HUES64 (cell line): ENCODE data around the gene SVOPL.

ENCODE experiments used
- H3K27ac ChIP-seq: 2 replicates; pipeline ENCODE4 v1.7.0; 2013; ENCODE audit warnings: low read depth, low read length, inconsistent platforms
- H3K27me3 ChIP-seq: 2 replicates; pipeline ENCODE4 v1.6.1; 2013; ENCODE audit warnings: mild to moderate bottlenecking, low read length; ENCODE audit not compliant: insufficient read depth
- H3K36me3 ChIP-seq: 2 replicates; pipeline ENCODE4 v1.6.1; 2013; ENCODE audit warnings: mild to moderate bottlenecking, low read length; ENCODE audit not compliant: insufficient read depth
- H3K4me1 ChIP-seq: 2 replicates; pipeline ENCODE4 v1.6.1; 2013; ENCODE audit warnings: mild to moderate bottlenecking, low read length, moderate library complexity; ENCODE audit not compliant: insufficient read depth
- H3K4me3 ChIP-seq: 2 replicates; pipeline ENCODE4 v1.5.1; 2013; ENCODE audit warnings: mild to moderate bottlenecking, low read length, moderate library complexity
- H3K9ac ChIP-seq: 2 replicates; pipeline ENCODE4 v1.6.1; 2013; ENCODE audit warnings: mild to moderate bottlenecking, low read depth, low read length
- H3K9me3 ChIP-seq: 2 replicates; pipeline ENCODE4 v1.6.1; 2013; ENCODE audit warnings: low read depth, low read length; ENCODE audit not compliant: insufficient read depth
- WGBS: fragments of 150-250, 120-280 bp; methylation state at CpG from one replicate; pipeline ENCODE4 v1.1.7; 2013; ENCODE audit warnings: missing lambda C conversion rate; 5-methylcytosine and 5-hydroxymethylcytosine counted together

Gene SVOPL

GRCh38 chr7:138603549-138604318 is 97.4 kb downstream of the SVOPL start:
- Histone ChIP-seq H3K4me1 (no peaks in the 10 kb centered on the region), H3K27me3 (no peaks in the 10 kb centered on the region), H3K36me3 (no peaks in the 10 kb centered on the region), H3K9ac (no peak overlapping the region), H3K4me3 (no peak overlapping the region), H3K27ac (no peak overlapping the region), H3K9me3 (peaks cover 15% of the 10 kb centered on the region)
- 91% methylated on average over 8 of the region's 8 CpGs for WGBS

- WGBS = 96% methylated on average over 1 of the region's 1 CpG
- H3K4me3 ChIP-seq = no peak overlapping the region
Measured at GRCh38 chr7:138602451-138602850, 98.7 kb downstream of the SVOPL start.

GRCh38 chr7:138595454-138595853 is 105.7 kb downstream of the SVOPL start:
- no peak overlapping the region for H3K4me3 ChIP-seq
- 100% methylated on average over 1 of the region's 2 CpGs for WGBS
- no peaks in the 10 kb centered on the region for H3K27me3 ChIP-seq
- no peak overlapping the region for H3K9ac ChIP-seq
- H3K27ac ChIP-seq = no peak overlapping the region
- no peaks in the 10 kb centered on the region for H3K4me1 ChIP-seq
- no peaks in the 10 kb centered on the region for H3K36me3 ChIP-seq
- H3K9me3 ChIP-seq = no peaks in the 10 kb centered on the region

More at GRCh38 chr7:138602451-138602850, 98.7 kb downstream of the SVOPL start:
- peaks cover 15% of the 10 kb centered on the region for H3K9me3 ChIP-seq
- no peak overlapping the region for H3K9ac ChIP-seq
- no peaks in the 10 kb centered on the region for H3K4me1 ChIP-seq
- no peak overlapping the region for H3K27ac ChIP-seq
- H3K27me3 ChIP-seq = no peaks in the 10 kb centered on the region
- H3K36me3 ChIP-seq = no peaks in the 10 kb centered on the region

GRCh38 chr7:138590154-138590553 is 111.0 kb downstream of the SVOPL start:
- Histone ChIP-seq H3K27ac (no peak overlapping the region), H3K4me3 (no peak overlapping the region), H3K36me3 (peaks cover 31% of the 10 kb centered on the region), H3K9me3 (no peaks in the 10 kb centered on the region), H3K9ac (no peak overlapping the region), H3K27me3 (no peaks in the 10 kb centered on the region), H3K4me1 (no peaks in the 10 kb centered on the region; the same call in 1 of the 2 replicates)
- WGBS = 89% methylated on average over 1 of the region's 1 CpG

DNA sequence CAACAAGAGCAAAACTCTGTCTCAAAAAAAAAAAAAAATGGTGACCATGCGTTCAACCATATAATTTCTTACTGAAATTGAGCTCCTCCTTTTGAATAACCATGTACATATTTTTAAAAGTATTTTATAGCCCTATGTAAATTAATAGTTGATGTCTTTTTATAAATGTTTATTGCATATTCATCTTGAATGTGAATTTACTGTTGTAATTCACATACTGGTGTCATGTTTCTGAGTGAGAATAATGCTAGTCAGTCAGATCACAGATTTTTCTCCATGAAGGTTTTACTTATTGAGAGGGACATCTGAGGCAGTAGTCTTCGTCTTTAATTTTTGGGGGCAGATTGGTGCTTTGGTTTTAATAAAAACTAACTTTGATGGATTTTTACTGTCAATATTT is 112.2 kb downstream of the SVOPL start:
- Histone ChIP-seq H3K4me1 (no peaks in the 10 kb centered on the region; the same call in 1 of the 2 replicates), H3K36me3 (peaks cover 42% of the 10 kb centered on the region), H3K4me3 (no peak overlapping the region), H3K27me3 (no peaks in the 10 kb centered on the region), H3K27ac (no peak overlapping the region), H3K9ac (no peak overlapping the region), H3K9me3 (no peaks in the 10 kb centered on the region)
- 100% methylated on average over 1 of the region's 2 CpGs for whole genome bisulfite sequencing

GRCh38 chr7:138587485-138587884 is 113.7 kb downstream of the SVOPL start:
- Histone ChIP-seq H3K4me1 (no peaks in the 10 kb centered on the region; the same call in 1 of the 2 replicates), H3K9ac (no peak overlapping the region), H3K9me3 (no peaks in the 10 kb centered on the region), H3K4me3 (no peak overlapping the region), H3K27ac (no peak overlapping the region), H3K27me3 (no peaks in the 10 kb centered on the region), H3K36me3 (peaks cover 57% of the 10 kb centered on the region)
- 97% methylated on average over 4 of the region's 4 CpGs for WGBS

- Histone ChIP-seq H3K4me1 (no peaks in the 10 kb centered on the region; the same call in 1 of the 2 replicates), H3K9me3 (no peaks in the 10 kb centered on the region), H3K36me3 (peaks cover 76% of the 10 kb centered on the region), H3K9ac (no peak overlapping the region), H3K27me3 (no peaks in the 10 kb centered on the region), H3K4me3 (no peak overlapping the region), H3K27ac (no peak overlapping the region)
- 97% methylated on average over 4 of the region's 5 CpGs for WGBS
Measured at GRCh38 chr7:138585283-138585993, 115.7 kb downstream of the SVOPL start.

DNA sequence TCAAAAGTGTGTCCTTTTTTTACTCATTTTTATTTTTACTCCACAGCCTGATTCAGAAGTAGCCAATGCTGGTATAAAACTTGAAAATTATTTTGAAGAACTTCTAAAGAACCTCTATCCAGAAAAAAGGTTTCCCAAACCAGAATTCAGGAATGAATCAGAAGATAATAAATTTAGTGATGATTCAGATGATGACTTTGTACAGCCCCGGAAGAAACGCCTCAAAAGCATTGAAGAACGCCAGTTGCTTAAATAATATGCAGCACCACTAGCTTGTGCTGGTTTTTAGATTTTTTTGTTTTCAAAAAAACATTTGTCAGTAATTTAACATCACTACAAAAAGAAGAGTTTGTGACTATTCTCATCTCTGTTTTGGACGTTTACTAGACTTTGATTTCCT is 116.5 kb downstream of the SVOPL start:
- Histone ChIP-seq H3K4me3 (no peak overlapping the region), H3K36me3 (peaks cover 83% of the 10 kb centered on the region), H3K27ac (no peak overlapping the region), H3K9me3 (no peaks in the 10 kb centered on the region), H3K9ac (no peak overlapping the region), H3K27me3 (no peaks in the 10 kb centered on the region), H3K4me1 (no peaks in the 10 kb centered on the region; the same call in 1 of the 2 replicates)
- 95% methylated on average over 3 of the region's 4 CpGs for WGBS

DNA sequence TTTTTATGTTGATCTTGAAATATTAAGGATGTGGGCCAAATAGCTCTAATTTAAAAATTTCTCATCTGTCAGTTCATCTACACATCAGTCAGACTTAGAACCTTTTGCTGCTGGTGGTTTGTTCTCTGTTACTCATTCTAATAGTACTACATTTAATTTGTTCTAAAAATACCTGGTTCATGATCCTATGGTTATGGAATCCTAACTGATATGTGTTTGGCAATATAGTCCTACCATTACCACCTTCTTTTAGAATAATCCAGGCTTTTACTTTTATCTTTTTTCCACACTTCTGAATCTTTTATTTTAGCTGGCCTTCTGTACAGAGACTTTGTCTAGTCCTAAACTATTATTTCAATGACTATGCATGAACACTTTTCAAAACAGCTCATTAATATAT is 116.9 kb downstream of the SVOPL start:
- Histone ChIP-seq H3K27ac (no peak overlapping the region), H3K27me3 (no peaks in the 10 kb centered on the region), H3K9ac (no peak overlapping the region), H3K9me3 (no peaks in the 10 kb centered on the region), H3K4me3 (no peak overlapping the region), H3K36me3 (peaks cover 87% of the 10 kb centered on the region), H3K4me1 (no peaks in the 10 kb centered on the region; the same call in 1 of the 2 replicates)

GRCh38 chr7:138581065-138581464 is 120.1 kb downstream of the SVOPL start:
- 95% methylated on average over 2 of the region's 4 CpGs for WGBS
- H3K9ac ChIP-seq = no peak overlapping the region
- no peaks in the 10 kb centered on the region for H3K9me3 ChIP-seq
- H3K4me1 ChIP-seq = no peaks in the 10 kb centered on the region
- peaks cover 98% of the 10 kb centered on the region for H3K36me3 ChIP-seq
- no peak overlapping the region for H3K4me3 ChIP-seq
- no peak overlapping the region for H3K27ac ChIP-seq
- H3K27me3 ChIP-seq = no peaks in the 10 kb centered on the region

GRCh38 chr7:138579671-138580070 is 121.5 kb downstream of the SVOPL start:
- Histone ChIP-seq H3K9ac (no peak overlapping the region), H3K9me3 (no peaks in the 10 kb centered on the region), H3K4me1 (no peaks in the 10 kb centered on the region), H3K4me3 (no peak overlapping the region), H3K27ac (no peak overlapping the region), H3K36me3 (peaks cover 98% of the 10 kb centered on the region), H3K27me3 (no peaks in the 10 kb centered on the region)
- 97% methylated on average over 3 of the region's 3 CpGs for WGBS
